ENCODE measurements around the gene MTFR1L. TPM values are rescaled to one million over a fixed set of nuclear protein-coding genes. Genes with fewer than 3 reads are reported as not detected.
A peak's percentile ranks its signal among the peaks of the same experiment; 100 is the strongest.

Gene MTFR1L
- polyA plus RNA-seq, 2 of the 4 experiments (the other 2 are of a cell fraction): 26.1 TPM

DNA sequence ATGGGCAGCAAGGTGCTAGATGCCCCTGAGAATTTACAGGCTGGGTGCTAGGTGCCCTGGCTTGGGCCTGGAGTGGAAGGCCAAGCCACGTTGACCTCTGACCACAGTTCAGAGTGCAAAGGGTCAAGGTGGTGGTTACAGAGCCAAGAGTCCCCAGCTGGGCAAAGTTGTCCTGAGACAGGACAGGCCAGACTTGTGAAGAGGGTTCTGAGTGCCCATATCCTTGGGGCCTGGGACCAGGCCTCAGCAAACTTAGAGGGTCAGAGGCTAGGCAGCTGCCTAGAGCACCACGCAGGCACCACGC is 38.7 kb upstream of the MTFR1L start:
- Histone ChIP-seq H3K4me1 (peaks cover 12% of the 10 kb centered on the region), H3K27ac (peak overlapping the region in 1 of 2 experiments; percentile 68; a peak in 3 of 6 replicates), H3K4me2 (no peak overlapping the region), H3K9me3 (no peaks in the 10 kb centered on the region), H3K4me3 (no peak overlapping the region)
- no peak for ATAC-seq
- CTCF ChIA-PET: interaction anchor here (0.6 to 1.5 kb wide), 4 partner anchors 16 to 171 kb away, joined by 3 to 4 read pairs (median 3); no protein-coding TSS in a partner anchor
- POLR2A ChIA-PET: no interaction called here
- no peak for TF ChIP-seq EHMT2 (IDR thresholded peaks at IDR 0.05; ENCODE audit: low read depth)
- TF ChIP-seq POLR2A (IDR thresholded peaks at IDR 0.05; ENCODE audit: low read length): no peak
- TF ChIP-seq RCOR1 (IDR thresholded peaks at IDR 0.05; ENCODE audit: low read depth, low read length): no peak
- TF ChIP-seq, protein P1, sequence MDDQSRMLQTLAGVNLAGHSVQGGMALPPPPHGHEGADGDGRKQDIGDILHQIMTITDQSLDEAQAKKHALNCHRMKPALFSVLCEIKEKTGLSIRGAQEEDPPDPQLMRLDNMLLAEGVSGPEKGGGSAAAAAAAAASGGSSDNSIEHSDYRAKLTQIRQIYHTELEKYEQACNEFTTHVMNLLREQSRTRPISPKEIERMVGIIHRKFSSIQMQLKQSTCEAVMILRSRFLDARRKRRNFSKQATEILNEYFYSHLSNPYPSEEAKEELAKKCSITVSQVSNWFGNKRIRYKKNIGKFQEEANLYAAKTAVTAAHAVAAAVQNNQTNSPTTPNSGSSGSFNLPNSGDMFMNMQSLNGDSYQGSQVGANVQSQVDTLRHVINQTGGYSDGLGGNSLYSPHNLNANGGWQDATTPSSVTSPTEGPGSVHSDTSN (IDR thresholded peaks at IDR 0.05): no peak
- no peak for TF ChIP-seq RARB (CRISPR knock-in tag; IDR thresholded peaks at IDR 0.05)
- TF ChIP-seq PHF8 (IDR thresholded peaks at IDR 0.05; ENCODE audit: borderline replicate concordance, low read depth): no peak
- TF ChIP-seq RAD21 (conservative IDR thresholded peaks at IDR 0.05 in 1 of 2, IDR thresholded peaks at IDR 0.05 in 1 of 2): no peak
- no peak for TF ChIP-seq FOSL2 (IDR thresholded peaks at IDR 0.05)
- TF ChIP-seq FOSL2 (CRISPR knock-in tag; IDR thresholded peaks at IDR 0.05): no peak
- TF ChIP-seq, protein P2, sequence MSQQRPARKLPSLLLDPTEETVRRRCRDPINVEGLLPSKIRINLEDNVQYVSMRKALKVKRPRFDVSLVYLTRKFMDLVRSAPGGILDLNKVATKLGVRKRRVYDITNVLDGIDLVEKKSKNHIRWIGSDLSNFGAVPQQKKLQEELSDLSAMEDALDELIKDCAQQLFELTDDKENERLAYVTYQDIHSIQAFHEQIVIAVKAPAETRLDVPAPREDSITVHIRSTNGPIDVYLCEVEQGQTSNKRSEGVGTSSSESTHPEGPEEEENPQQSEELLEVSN (IDR thresholded peaks at IDR 0.05; ENCODE audit: borderline replicate concordance, low read depth): no peak
- no peak for TF ChIP-seq FOXS1 (CRISPR knock-in tag; IDR thresholded peaks at IDR 0.05)
- TF ChIP-seq ZNF302 (CRISPR knock-in tag; IDR thresholded peaks at IDR 0.05): no peak
- no peak for TF ChIP-seq FOSB (CRISPR knock-in tag; IDR thresholded peaks at IDR 0.05)
- no peak for FAIRE-seq
- WGBS (ENCODE audit: missing lambda C conversion rate): 88% methylated on average over 2 of the region's 3 CpGs
- no peak for DNase-seq (ENCODE audit: low read depth in 1 of 2, low spot score in 1 of 2)

DNA sequence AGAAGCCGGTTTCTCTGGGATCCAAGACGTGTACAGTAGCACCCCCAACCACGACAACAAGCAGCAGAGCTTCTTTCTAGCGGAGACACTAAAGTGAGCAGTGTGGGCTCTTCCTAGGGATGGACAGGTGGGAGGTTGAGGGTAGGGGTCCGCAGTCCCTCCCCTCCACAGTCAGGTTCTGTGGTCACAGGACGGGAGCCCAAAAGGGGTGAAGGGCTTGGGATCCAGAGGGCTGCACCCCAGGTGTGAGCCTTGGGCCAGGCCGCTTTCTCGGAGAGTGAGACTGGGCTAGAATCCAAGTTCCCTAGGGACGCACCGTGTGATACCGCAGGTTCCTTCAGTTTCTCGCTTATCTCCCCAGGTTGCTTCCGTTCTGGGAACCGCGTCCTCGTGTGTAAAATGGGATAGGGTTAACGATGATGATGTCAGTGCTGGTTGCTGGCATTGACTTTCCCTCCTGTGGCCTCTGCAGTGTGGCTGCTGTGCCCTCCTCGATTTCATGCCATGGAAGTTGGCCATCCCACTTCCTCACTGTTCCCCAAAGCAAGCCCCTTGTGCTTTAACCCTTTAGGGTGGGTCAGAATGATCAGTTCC is 37.0 kb upstream of the MTFR1L start:
- TF ChIP-seq SMC3 (IDR thresholded peaks at IDR 0.05) (no peak), BHLHE40 (IDR thresholded peaks at IDR 0.05; ENCODE audit: low read depth, low read length) (no peak), NR3C1 (IDR thresholded peaks at IDR 0.05) (no peak), RFX5 (IDR thresholded peaks at IDR 0.05) (no peak), CHD4 (IDR thresholded peaks at IDR 0.05; ENCODE audit: borderline replicate concordance) (no peak), SREBF2 (IDR thresholded peaks at IDR 0.05) (no peak), MYC (IDR thresholded peaks at IDR 0.05; ENCODE audit: borderline replicate concordance, low read length) (no peak), FOSB (CRISPR knock-in tag; IDR thresholded peaks at IDR 0.05) (no peak), ZC3H11A (IDR thresholded peaks at IDR 0.05) (no peak), RCOR1 (IDR thresholded peaks at IDR 0.05; ENCODE audit: low read depth, low read length) (no peak), HOXB13 (CRISPR knock-in tag; IDR thresholded peaks at IDR 0.05; ENCODE audit: low read depth) (no peak), MAFK (IDR thresholded peaks at IDR 0.05; ENCODE audit: partially characterized antibody) (no peak), ZNF302 (CRISPR knock-in tag; IDR thresholded peaks at IDR 0.05) (no peak), TP53 (CRISPR knock-in tag; IDR thresholded peaks at IDR 0.05) (no peak), EP300 (IDR thresholded peaks at IDR 0.05) (no peak), CBX2 (IDR thresholded peaks at IDR 0.05; ENCODE audit: borderline replicate concordance, low read depth) (no peak), EHF (CRISPR knock-in tag; IDR thresholded peaks at IDR 0.05) (no peak)
- TF ChIP-seq, protein P3, sequence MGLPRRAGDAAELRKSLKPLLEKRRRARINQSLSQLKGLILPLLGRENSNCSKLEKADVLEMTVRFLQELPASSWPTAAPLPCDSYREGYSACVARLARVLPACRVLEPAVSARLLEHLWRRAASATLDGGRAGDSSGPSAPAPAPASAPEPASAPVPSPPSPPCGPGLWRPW (IDR thresholded peaks at IDR 0.05): no peak
- TF ChIP-seq, protein P4, sequence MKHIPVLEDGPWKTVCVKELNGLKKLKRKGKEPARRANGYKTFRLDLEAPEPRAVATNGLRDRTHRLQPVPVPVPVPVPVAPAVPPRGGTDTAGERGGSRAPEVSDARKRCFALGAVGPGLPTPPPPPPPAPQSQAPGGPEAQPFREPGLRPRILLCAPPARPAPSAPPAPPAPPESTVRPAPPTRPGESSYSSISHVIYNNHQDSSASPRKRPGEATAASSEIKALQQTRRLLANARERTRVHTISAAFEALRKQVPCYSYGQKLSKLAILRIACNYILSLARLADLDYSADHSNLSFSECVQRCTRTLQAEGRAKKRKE (CRISPR knock-in tag; IDR thresholded peaks at IDR 0.05; ENCODE audit: low read depth): no peak
- TF ChIP-seq, protein P2 (IDR thresholded peaks at IDR 0.05; ENCODE audit: borderline replicate concordance, low read depth): no peak
- FAIRE-seq: no peak
- H3K27ac ChIP-seq: no peak overlapping the region
- 83% methylated on average over 16 of the region's 18 CpGs for WGBS (ENCODE audit: missing lambda C conversion rate)
- CTCF ChIA-PET: interaction anchor here (1.2 kb wide), 1 partner anchor 13 kb away, joined by 4 read pairs; no protein-coding TSS in a partner anchor
- H3K4me3 ChIP-seq: no peak overlapping the region
- no peaks in the 10 kb centered on the region for H3K9me3 ChIP-seq
- H3K4me1 ChIP-seq: peaks cover 17% of the 10 kb centered on the region
- POLR2A ChIA-PET: no interaction called here
- no peak for DNase-seq (ENCODE audit: low read depth in 1 of 2, low spot score in 1 of 2)
- no peak overlapping the region for H3K4me2 ChIP-seq
- ATAC-seq: no peak
